A549 (cell line): ENCODE measurements around the gene NAPEPLD.

ENCODE experiments used
- CTCF ChIP-seq: fragments of >200 bp; sonication (Bioruptor Twin); formaldehyde crosslinking; IDR thresholded peaks from 3 replicates; pipeline ENCODE4 v1.5.1; 2016
- HMGXB4 ChIP-seq: fragments of 250-450 bp; sonication (Bioruptor Pico); IDR thresholded peaks from 2 replicates; pipeline ENCODE4 v1.5.0; 2021; ENCODE audit warnings: mild to moderate bottlenecking, moderate library complexity, borderline replicate concordance

GRCh38 chr7:103083210-103083609 lies 65.7 kb downstream of the NAPEPLD start:
- TF ChIP-seq CTCF (no peak), HMGXB4 (CRISPR knock-in tag) (no peak)
